ENCODE data around the gene AMFR. TPM values are rescaled to one million over a fixed set of nuclear protein-coding genes. Genes with fewer than 3 reads are reported as not detected.

AMFR gene
- total RNA-seq, 1 donor from 2014 or later: 65.2 TPM

DNA sequence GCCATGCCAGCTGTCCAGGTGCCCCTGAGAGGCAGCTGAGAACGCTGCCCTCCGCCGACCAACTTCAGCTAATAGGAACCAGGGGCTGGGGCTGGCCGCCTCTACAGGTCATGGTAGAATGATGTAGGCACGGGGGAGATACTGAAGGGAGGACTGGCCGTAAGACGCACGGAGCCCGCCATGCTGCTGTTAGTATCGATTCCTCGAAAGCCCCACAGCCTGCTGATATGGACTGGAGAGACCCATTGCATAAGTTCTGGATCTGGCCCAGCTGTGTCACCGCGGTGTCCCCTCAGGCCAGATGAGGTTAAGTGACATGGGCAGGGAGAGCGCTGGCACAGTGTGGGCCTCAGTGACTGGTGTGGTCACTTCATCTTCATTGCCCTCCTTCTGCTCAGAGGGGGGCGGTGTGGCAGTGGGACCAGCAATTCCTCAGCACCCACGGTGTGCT lies 75.6 kb downstream of the AMFR start:
- H3K9me3 ChIP-seq (replicated peaks): no peaks in the 10 kb centered on the region
- H3K27me3 ChIP-seq (ENCODE audit: low read depth): no peaks in the 10 kb centered on the region
- TF ChIP-seq, protein P1, sequence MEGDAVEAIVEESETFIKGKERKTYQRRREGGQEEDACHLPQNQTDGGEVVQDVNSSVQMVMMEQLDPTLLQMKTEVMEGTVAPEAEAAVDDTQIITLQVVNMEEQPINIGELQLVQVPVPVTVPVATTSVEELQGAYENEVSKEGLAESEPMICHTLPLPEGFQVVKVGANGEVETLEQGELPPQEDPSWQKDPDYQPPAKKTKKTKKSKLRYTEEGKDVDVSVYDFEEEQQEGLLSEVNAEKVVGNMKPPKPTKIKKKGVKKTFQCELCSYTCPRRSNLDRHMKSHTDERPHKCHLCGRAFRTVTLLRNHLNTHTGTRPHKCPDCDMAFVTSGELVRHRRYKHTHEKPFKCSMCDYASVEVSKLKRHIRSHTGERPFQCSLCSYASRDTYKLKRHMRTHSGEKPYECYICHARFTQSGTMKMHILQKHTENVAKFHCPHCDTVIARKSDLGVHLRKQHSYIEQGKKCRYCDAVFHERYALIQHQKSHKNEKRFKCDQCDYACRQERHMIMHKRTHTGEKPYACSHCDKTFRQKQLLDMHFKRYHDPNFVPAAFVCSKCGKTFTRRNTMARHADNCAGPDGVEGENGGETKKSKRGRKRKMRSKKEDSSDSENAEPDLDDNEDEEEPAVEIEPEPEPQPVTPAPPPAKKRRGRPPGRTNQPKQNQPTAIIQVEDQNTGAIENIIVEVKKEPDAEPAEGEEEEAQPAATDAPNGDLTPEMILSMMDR (IDR thresholded peaks at IDR 0.05; ENCODE audit: borderline replicate concordance): no peak
- intact Hi-C loops (cut with micrococcal nuclease): no loop called here
- H3K4me3 ChIP-seq: no peak overlapping the region
- peak; percentile 12 for DNase-seq
- no peaks in the 10 kb centered on the region for H3K36me3 ChIP-seq
- no peaks in the 10 kb centered on the region for H3K4me1 ChIP-seq
- H3K27ac ChIP-seq (replicated peaks): no peak overlapping the region

DNA sequence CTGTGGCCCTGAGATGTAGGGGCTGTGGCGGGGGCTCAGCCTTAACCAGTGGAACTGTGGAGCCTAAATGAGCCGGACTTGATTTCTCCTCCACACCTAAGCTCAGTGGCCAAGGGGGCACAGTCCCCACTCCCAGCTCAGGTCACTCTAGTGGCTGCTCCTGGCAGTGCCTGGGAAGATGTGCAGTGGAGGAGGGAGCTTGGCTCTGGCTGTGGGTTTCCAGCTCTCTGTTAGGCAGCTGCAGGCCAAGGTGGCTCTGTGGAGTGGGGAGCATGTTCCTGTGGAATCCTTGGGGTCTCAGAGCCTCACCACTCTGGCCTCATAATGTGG lies 76.3 kb downstream of the AMFR start:
- H3K4me3 ChIP-seq: no peak overlapping the region
- H3K4me1 ChIP-seq: no peaks in the 10 kb centered on the region
- H3K27ac ChIP-seq (replicated peaks): no peak overlapping the region
- no peaks in the 10 kb centered on the region for H3K36me3 ChIP-seq
- DNase-seq: peak; percentile 9
- intact Hi-C loops (cut with micrococcal nuclease): no loop called here
- no peaks in the 10 kb centered on the region for H3K27me3 ChIP-seq (ENCODE audit: low read depth)
- H3K9me3 ChIP-seq (replicated peaks): no peaks in the 10 kb centered on the region
- TF ChIP-seq, protein P1 (IDR thresholded peaks at IDR 0.05; ENCODE audit: borderline replicate concordance): no peak

DNA sequence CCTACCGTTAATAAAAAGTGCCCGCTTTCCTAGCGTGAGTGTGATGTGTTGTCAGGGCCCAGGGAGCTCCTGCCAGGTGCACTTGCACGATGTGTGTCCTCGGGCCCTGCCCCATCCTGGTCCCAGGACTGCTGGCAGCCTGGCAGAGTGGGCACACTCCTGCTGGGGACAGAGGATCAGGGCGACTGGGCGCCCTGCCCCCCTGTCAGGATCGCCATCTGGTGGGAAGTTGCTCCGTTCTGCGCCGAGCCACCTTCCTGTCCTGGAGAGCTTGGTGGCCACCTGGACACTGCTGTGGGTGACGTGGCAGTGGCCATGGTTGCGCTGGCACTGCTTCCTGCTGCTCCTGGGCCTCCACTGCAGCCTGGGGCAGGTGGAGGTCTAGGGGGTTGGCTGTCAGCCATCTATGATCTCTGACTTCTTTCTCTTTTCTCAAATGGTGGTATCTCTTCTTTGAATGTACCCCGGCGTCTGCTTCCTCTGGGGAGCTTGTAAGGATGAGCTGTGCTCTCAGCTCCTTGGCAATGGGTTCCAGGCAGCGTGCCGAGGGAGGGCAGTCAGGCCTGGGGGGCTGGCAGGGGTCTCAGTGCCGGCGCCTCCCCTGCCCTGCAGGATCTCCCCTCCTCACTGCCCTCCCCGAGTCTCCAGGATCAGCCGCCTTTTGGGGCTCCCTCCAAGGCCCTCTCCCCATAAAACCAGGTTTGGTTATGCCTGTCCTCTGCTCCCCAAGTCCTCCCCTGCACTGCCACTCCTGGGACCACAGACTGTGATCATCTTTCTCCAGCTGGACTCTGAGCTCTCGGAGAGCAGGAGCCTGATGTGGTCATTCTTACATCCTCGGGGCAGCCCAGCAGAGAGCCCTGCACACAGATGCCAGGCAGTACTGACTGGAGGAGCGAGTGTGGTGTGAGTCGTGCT lies 76.9 kb downstream of the AMFR start:
- Histone ChIP-seq H3K27me3 (ENCODE audit: low read depth) (no peaks in the 10 kb centered on the region), H3K4me1 (no peaks in the 10 kb centered on the region), H3K36me3 (no peaks in the 10 kb centered on the region), H3K9me3 (replicated peaks) (no peaks in the 10 kb centered on the region), H3K27ac (replicated peaks) (no peak overlapping the region), H3K4me3 (no peak overlapping the region)
- DNase-seq: no peak
- TF ChIP-seq, protein P1 (IDR thresholded peaks at IDR 0.05; ENCODE audit: borderline replicate concordance): no peak
- intact Hi-C loops (cut with micrococcal nuclease): no loop called here

DNA sequence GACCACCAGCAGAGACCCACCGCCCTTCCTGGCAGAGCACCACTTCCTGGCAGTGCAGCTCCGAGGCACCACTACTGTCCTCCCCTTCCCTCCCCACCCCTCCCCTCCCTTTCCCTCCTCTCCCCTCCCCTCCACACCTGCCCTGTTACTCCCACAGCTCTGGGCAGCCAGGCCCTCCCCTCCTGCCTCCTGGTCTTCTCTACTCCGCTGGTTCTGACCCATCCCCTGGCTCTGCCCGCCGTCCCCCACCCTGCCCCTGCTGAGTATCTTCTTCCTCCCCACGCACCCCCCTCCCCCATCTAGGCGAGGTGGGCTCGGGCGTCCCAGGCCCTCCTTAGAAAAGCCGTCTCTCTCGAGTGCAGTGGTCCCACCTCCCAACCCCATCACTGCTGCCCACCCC lies 77.7 kb downstream of the AMFR start:
- no peak overlapping the region for H3K27ac ChIP-seq (replicated peaks)
- no peaks in the 10 kb centered on the region for H3K27me3 ChIP-seq (ENCODE audit: low read depth)
- no peaks in the 10 kb centered on the region for H3K9me3 ChIP-seq (replicated peaks)
- H3K4me1 ChIP-seq: no peaks in the 10 kb centered on the region
- intact Hi-C loops (cut with micrococcal nuclease): no loop called here
- TF ChIP-seq, protein P1 (IDR thresholded peaks at IDR 0.05; ENCODE audit: borderline replicate concordance): no peak
- DNase-seq: no peak
- no peak overlapping the region for H3K4me3 ChIP-seq
- no peaks in the 10 kb centered on the region for H3K36me3 ChIP-seq

DNA sequence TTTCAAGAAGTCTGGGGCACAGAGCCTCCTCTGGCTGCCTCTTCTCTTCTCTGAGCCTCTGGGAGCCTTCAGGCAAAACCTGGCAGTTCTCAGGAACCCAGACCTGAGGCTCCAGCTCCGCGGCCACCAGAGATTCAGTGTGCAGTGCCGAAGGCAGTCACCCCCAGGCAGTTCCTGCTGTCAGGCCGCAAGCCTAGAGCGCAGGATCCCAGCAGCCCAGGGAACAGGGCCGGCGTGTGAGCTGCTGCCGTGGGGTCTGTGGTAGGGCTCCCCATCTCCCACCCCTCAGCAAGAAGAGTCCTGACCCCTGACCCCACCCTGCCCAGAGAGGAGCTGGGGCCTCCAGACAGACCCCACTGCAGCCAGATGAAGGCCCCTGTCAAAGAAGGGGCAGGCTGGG lies 78.2 kb downstream of the AMFR start:
- Histone ChIP-seq H3K27me3 (ENCODE audit: low read depth) (no peaks in the 10 kb centered on the region), H3K36me3 (no peaks in the 10 kb centered on the region), H3K4me3 (no peak overlapping the region), H3K9me3 (replicated peaks) (no peaks in the 10 kb centered on the region), H3K4me1 (no peaks in the 10 kb centered on the region), H3K27ac (replicated peaks) (no peak overlapping the region)
- intact Hi-C loops (cut with micrococcal nuclease): no loop called here
- TF ChIP-seq, protein P1 (IDR thresholded peaks at IDR 0.05; ENCODE audit: borderline replicate concordance): no peak
- no peak for DNase-seq
